SHP77 treated with DMSO at 0.1 percent for 48 hours (cell line): ENCODE results near the gene GSC2.

Experiments used
- DNase-seq: peaks from one replicate; lab custom pipeline; 2025; lab: John Stamatoyannopoulos, UW

GSC2 gene

GRCh38 chr22:19149991-19150390 lies at the start of gene GSC2:
Gene GSC2 (minus strand): TSS chr22:19150292. CDS start chr22:19150283, 9 bp downstream.
- DNase-seq: no peak

- no peak for DNase-seq
Measured at GRCh38 chr22:19199479-19199878, 49.4 kb upstream of the GSC2 start.

- DNase-seq: no peak
Measured at GRCh38 chr22:19197997-19198865, 48.1 kb upstream of the GSC2 start.

GRCh38 chr22:19196841-19197612 lies 46.9 kb upstream of the GSC2 start:
- DNase-seq: no peak

GRCh38 chr22:19195796-19196731 lies 46.0 kb upstream of the GSC2 start:
- no peak for DNase-seq

- DNase-seq: no peak
Measured at GRCh38 chr22:19194766-19195536, 44.9 kb upstream of the GSC2 start.

GRCh38 chr22:19193879-19194278 lies 43.8 kb upstream of the GSC2 start:
- no peak for DNase-seq

GRCh38 chr22:19187716-19188563 lies 37.8 kb upstream of the GSC2 start:
- no peak for DNase-seq

GRCh38 chr22:19184276-19184997 lies 34.3 kb upstream of the GSC2 start:
- DNase-seq: no peak

- DNase-seq: no peak
Measured at GRCh38 chr22:19183216-19183615, 33.1 kb upstream of the GSC2 start.

- no peak for DNase-seq
Measured at GRCh38 chr22:19182472-19183157, 32.5 kb upstream of the GSC2 start.

GRCh38 chr22:19181786-19182471 lies 31.8 kb upstream of the GSC2 start:
- DNase-seq: no peak

GRCh38 chr22:19180740-19181410 lies 30.8 kb upstream of the GSC2 start:
- no peak for DNase-seq

- no peak for DNase-seq
Measured at GRCh38 chr22:19180234-19180633, 30.1 kb upstream of the GSC2 start.

- DNase-seq: peak; percentile 48
Measured at GRCh38 chr22:19179497-19180048, 29.5 kb upstream of the GSC2 start.

- DNase-seq: peak; percentile 42
Measured at GRCh38 chr22:19178657-19179496, 28.8 kb upstream of the GSC2 start, which contains the start of gene SLC25A1. Gene SLC25A1 (minus strand): TSS chr22:19178736. CDS start chr22:19178673, 63 bp downstream.
